HS-27A (cell line): Measurements from ENCODE around the gene NPIPA7.
"Not testable (repeated sequence)": the region's sequence is repeated elsewhere in the genome, so short reads cannot be mapped to it uniquely, and the experiment has no call there.

Experiments
- DNase-seq: peaks from one replicate; pipeline ENCODE4 v3.0.0-alpha.2; 2012; ENCODE audit warnings: low read depth, missing footprints

NPIPA7 gene

DNA sequence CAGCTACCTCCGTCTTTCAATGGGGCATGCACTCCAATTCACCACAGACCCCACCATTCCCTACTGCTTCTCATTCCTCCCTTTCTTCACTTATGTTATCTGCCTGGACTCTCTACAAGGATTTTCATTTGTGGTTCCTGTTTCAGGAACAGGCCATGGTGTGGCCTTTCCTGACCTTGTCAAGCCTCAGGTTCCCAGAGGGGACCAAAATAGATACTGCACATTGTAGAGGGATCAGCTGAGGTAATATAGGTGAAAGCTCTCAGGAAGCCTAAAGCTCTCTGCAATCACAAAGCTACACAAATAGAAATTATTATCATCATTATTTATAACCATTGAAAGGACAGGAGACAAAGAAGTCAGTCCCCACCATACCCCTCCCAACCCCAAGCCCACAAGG lies 41.6 kb downstream of the NPIPA7 start:
- not testable (repeated sequence) for DNase-seq

DNA sequence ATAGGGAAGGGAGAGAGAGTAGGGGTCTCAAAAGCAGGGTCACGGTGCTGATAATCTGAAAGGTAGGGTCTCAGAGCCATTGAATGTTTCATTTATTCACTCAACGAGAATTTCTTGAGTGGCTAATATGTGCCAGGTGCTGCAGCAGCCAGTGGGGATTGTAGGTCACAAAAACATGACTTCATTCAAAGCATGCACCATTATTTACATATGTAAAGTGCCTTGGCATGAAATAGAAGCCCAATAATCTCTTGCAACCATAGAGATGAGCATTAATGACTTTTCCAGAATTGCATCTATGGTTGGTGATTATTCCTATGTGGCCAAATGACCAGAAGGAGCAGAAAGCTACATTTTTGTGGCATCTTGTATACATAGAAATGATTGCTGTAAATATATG lies 46.2 kb downstream of the NPIPA7 start:
- DNase-seq: not testable (repeated sequence)

DNA sequence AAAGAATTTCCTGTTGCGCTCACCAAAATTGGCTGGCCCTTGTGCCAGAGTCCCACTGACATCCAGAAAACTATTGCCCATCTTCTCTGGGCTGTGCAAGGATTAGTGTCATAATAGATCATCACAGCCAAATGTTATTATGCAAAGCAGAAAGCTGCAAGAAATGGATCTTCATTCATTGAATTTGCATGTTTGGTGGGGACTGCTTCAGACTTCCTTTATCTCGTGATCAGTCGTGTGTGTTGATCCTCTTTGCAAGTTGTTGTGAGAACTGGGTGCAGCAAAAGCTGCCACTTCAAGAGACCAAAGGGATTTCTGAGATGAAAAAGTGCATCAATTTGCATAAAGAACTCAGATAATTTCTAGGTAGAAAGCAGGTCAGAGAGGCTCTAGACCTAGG lies 52.2 kb downstream of the NPIPA7 start:
- DNase-seq: not testable (repeated sequence)

DNA sequence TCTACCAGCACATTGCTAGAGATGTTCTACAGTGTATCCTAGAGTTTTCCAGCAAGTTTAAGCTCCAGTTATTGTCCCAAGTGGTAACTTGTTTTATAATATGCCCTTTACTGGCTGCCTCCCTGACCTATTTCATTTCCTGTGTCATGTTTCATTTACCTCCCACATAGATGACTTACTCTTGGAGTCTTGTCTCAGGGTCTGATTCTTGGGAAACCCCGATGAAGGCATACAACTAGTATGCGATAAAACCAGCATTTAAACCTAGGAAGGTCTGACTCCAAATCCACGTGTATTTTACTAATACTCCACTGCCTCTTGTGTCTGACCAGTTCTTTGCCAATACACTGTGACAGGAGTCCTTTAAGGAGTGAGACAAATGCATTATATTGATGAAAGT lies 55.8 kb downstream of the NPIPA7 start:
- DNase-seq: not testable (repeated sequence)

DNA sequence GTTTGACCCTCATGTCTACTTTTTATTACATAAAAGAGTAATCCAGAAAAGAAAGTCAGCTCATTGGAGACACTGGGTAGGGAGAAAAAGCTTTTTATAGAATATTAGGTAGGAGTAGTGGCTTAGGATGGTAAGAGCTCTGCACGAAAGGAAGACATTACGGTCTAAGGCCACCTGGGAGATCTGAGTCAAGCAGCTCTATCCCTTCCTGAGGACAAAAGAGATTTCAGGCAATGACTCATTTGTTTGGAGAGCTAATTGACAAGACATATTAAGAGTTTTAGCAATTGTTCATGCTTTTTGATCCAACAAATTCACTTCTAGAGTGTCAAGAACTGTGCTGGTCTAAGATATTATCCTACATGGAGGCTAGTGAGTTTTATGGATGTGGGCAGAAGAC lies 62.5 kb downstream of the NPIPA7 start:
- DNase-seq: not testable (repeated sequence)
